ENCODE measurements around the gene RGS4. TPM values are rescaled to one million over a fixed set of nuclear protein-coding genes. Genes with fewer than 3 reads are reported as not detected.

Gene RGS4
- total RNA-seq, 1 donor from 2014 or later: 10.7 TPM

GRCh38 chr1:163093579-163093978, 24.4 kb downstream of the RGS4 start:
- DNase-seq (ENCODE audit: low spot score): no peak
- intact Hi-C loops (cut with DNase I): no loop called here

DNA sequence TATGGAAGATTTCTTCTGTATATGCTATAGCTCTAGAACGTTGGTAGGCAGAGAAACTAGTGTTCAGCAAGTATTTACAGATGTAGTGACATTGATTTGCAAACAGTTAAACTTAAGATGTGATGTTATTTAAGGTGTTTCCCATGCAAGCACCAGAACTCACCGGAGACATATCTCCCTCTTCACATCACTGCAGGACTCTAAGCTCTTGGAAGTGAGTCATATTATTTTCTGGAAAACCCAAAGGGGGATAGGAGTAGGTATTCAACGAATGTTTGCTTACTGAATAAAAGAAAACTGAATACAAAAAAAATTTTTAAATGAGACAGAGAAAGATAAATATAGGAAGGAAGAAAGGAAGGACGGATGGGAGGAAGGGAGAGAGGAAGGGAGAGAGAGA, 25.0 kb downstream of the RGS4 start:
- no peak for DNase-seq (ENCODE audit: low spot score)
- intact Hi-C loops (cut with DNase I): no loop called here

DNA sequence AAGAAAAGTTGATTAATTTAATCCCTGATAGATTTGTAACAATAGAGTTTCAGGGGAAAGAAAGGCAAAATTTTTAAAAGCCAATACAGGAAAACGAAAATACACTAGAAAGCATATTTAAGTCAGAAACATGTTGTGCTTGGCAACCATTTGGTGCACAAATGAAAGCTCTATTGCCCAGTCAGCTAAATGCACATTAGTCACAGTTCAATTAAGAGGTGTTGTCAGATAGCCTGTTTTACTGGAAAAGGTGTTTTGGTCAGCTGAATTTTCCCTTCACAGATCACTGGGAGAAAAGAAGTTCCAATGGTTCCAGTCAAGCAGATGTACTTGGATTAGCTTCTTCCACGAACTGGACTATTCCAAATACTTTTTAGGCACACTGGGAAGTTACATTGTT, 25.4 kb downstream of the RGS4 start:
- DNase-seq (ENCODE audit: low spot score): no peak
- intact Hi-C loops (cut with DNase I): no loop called here

- intact Hi-C loops (cut with DNase I): no loop called here
- no peak for DNase-seq (ENCODE audit: low spot score)
These were observed 26.1 kb downstream of the RGS4 start for GRCh38 chr1:163095213-163095612.

- intact Hi-C loops (cut with DNase I): no loop called here
- no peak for DNase-seq (ENCODE audit: low spot score)
These were observed 33.4 kb downstream of the RGS4 start for GRCh38 chr1:163102590-163102989.

GRCh38 chr1:163104385-163105099, 35.4 kb downstream of the RGS4 start:
- intact Hi-C loops (cut with DNase I): no loop called here

DNA sequence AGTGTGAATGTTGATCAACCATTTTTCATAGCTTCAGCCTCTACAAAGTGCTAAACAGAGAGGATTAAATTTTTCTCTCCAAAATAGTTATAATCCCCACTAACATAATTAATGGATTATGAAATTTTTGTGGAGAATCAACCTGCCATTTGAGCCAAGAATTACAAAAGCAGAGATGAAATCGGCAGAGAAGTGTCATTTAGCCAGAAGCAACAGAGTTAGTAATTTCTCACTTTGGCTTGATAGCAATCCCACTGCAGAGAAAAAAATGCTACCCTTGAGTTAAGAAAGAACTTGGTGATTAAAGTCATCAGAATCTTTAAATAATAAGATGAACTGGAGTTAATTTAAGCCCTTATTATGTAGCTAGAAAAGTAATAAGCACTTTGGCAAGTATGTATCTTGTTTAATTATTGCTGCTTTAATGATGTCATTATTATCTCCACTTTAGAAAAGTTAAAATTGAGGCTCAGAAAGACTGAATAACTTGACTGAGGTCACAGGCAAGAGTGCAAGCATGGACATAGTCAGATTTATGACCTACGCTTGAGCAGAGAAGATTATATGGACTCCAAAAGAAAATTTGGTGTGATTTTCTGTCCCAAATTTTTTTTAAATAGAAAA, 37.3 kb downstream of the RGS4 start:
- no peak for DNase-seq (ENCODE audit: low spot score)
- intact Hi-C loops (cut with DNase I): no loop called here

More at GRCh38 chr1:163104385-163105099, 35.4 kb downstream of the RGS4 start:
- DNase-seq (ENCODE audit: low spot score): no peak

- intact Hi-C loops (cut with DNase I): no loop called here
- DNase-seq (ENCODE audit: low spot score): no peak
These were observed 38.5 kb downstream of the RGS4 start for GRCh38 chr1:163107655-163108054.

- DNase-seq (ENCODE audit: low spot score): no peak
- intact Hi-C loops (cut with DNase I): no loop called here
These were observed 46.7 kb downstream of the RGS4 start for GRCh38 chr1:163115887-163116286.

DNA sequence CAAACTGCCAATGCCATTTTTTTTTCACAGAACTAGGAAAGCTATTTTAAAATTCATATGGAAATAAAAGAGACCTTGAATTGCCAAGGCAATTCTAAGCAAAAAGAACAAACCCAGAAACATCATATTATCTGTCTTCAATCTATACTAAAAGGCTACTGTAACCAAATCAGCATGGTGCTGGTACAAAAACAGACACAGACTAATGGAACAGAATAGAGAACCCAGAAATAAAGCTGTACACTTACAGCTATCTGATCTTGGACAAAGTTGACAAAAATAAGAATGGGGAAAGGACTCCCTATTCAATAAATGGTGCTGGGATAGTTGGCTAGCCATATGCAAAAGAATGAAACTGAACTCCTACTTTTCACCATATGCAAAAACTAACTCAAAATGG, 50.5 kb downstream of the RGS4 start:
- no peak for DNase-seq (ENCODE audit: low spot score)
- intact Hi-C loops (cut with DNase I): no loop called here

GRCh38 chr1:163120372-163120771, 51.2 kb downstream of the RGS4 start:
- no peak for DNase-seq (ENCODE audit: low spot score)
- intact Hi-C loops (cut with DNase I): no loop called here

- DNase-seq (ENCODE audit: low spot score): no peak
- intact Hi-C loops (cut with DNase I): no loop called here
These were observed 55.7 kb downstream of the RGS4 start for GRCh38 chr1:163124812-163125211.

Other genes starting within 250 kb of the RGS4 start
- gene CCDC190, start 208.2 kb upstream of the RGS4 start, total RNA-seq: 0.59 TPM
- gene RGS5, start 133.6 kb downstream of the RGS4 start, total RNA-seq: 223 TPM